IMR-90 (cell line): ENCODE data around the gene EPHA5. TPM values are rescaled to one million over a fixed set of nuclear protein-coding genes. Genes with fewer than 3 reads are reported as not detected.

Source experiments
- ATAC-seq: fragments of 200-7000 bp; cut with Tn5 transposase; 2 replicates; pipeline ENCODE4 v1.9.1; 2020; ENCODE audit warnings: low read depth, mild to moderate bottlenecking, moderate library complexity
- BruUV-seq: library from RNA; stranded (reverse); fragments of 400-500 nt; replicated peaks from 2 replicates; lab custom pipeline; 2021; lab: Mats Ljungman, UMichigan
- CTCF ChIA-PET: fragments of 300-600 bp; formaldehyde crosslinking; extraction: SDS; loops from one replicate; lab custom pipeline; 2021; ENCODE audit warnings: antibody characterized with exemption; lab: Yijun Ruan, JAX
- POLR2A ChIA-PET: fragments of 300-600 bp; sonication (Branson Sonifier 250); formaldehyde crosslinking; loops from one replicate; lab custom pipeline; 2022; ENCODE audit warnings: antibody characterized with exemption; ENCODE audit not compliant: unreplicated experiment; lab: Charles Lee
- DNase-seq: peaks from one replicate; pipeline ENCODE4 v3.0.0; 2013
- H2AFZ ChIP-seq: replicated peaks from 2 replicates; pipeline ENCODE3; 2013; ENCODE audit warnings: low read length, mild to moderate bottlenecking; ENCODE audit not compliant: poor library complexity
- H2AK5ac ChIP-seq: 2 replicates; pipeline ENCODE4 v1.6.1; 2013; ENCODE audit warnings: low read depth, low read length, inconsistent platforms
- H2AK9ac ChIP-seq: replicated peaks from 2 replicates; pipeline ENCODE3; 2013; ENCODE audit warnings: mild to moderate bottlenecking, low read depth, low read length, moderate library complexity; ENCODE audit not compliant: poor library complexity
- H2BK120ac ChIP-seq: 2 replicates; pipeline ENCODE4 v1.6.1; 2013; ENCODE audit warnings: low read depth, low read length, inconsistent platforms
- H2BK15ac ChIP-seq: 3 replicates; pipeline ENCODE4 v1.6.1; 2013; ENCODE audit warnings: low read depth, low read length, inconsistent platforms
- H2BK20ac ChIP-seq: 2 replicates; pipeline ENCODE4 v1.6.1; 2013; ENCODE audit warnings: low read depth, mild to moderate bottlenecking, inconsistent platforms, low read length, moderate library complexity
- H2BK5ac ChIP-seq: 2 replicates; pipeline ENCODE4 v1.6.1; 2013; ENCODE audit warnings: mild to moderate bottlenecking, low read depth, low read length, inconsistent platforms; ENCODE audit not compliant: poor library complexity, severe bottlenecking
- H3K14ac ChIP-seq: replicated peaks from 2 replicates; pipeline ENCODE4 v1.6.1; 2013; ENCODE audit warnings: low read depth, low read length, inconsistent platforms
- H3K18ac ChIP-seq: 2 replicates; pipeline ENCODE4 v1.6.1; 2013; ENCODE audit warnings: low read depth, low read length, control low read depth
- H3K23ac ChIP-seq: 2 replicates; pipeline ENCODE4 v1.6.1; 2013; ENCODE audit warnings: low read depth, low read length, inconsistent platforms
- H3K27ac ChIP-seq: 2 replicates; pipeline ENCODE4 v1.5.1; 2013; ENCODE audit warnings: mild to moderate bottlenecking, control low read depth, low read length; ENCODE audit not compliant: insufficient read depth
- H3K27me3 ChIP-seq: 2 replicates; pipeline ENCODE4 v1.6.1; 2013; ENCODE audit warnings: low read length; ENCODE audit not compliant: control insufficient read depth, insufficient read depth
- H3K36me3 ChIP-seq: 2 replicates; pipeline ENCODE4 v1.6.1; 2013; ENCODE audit warnings: low read length, mixed read lengths; ENCODE audit not compliant: control insufficient read depth, insufficient read depth
- H3K4ac ChIP-seq: 2 replicates; pipeline ENCODE4 v1.6.1; 2013; ENCODE audit warnings: low read depth, low read length, inconsistent platforms
- H3K4me1 ChIP-seq: 2 replicates; pipeline ENCODE4 v1.6.1; 2013; ENCODE audit warnings: low read length, mixed read lengths; ENCODE audit not compliant: control insufficient read depth, insufficient read depth
- H3K4me2 ChIP-seq: 2 replicates; pipeline ENCODE4 v1.6.1; 2013; ENCODE audit warnings: low read depth, mild to moderate bottlenecking, control low read depth, low read length, moderate library complexity
- H3K4me3 ChIP-seq: 2 replicates; pipeline ENCODE4 v1.5.1; 2013; ENCODE audit warnings: low read depth, mild to moderate bottlenecking, control low read depth, low read length, moderate library complexity; ENCODE audit not compliant: insufficient read depth
- H3K56ac ChIP-seq: 2 replicates; pipeline ENCODE4 v1.6.1; 2013; ENCODE audit warnings: low read length, inconsistent platforms; ENCODE audit not compliant: insufficient read depth; ENCODE audit errors: extremely low read depth
- H3K79me1 ChIP-seq, 2 experiments: 2 replicates each; pipeline ENCODE4 v1.6.1; 2013; ENCODE audit warnings: low read length in 2 of 2, inconsistent platforms in 1 of 2, low read depth in 1 of 2
- H3K9ac ChIP-seq: 2 replicates; pipeline ENCODE4 v1.6.1; 2013; ENCODE audit warnings: low read depth, low read length, control low read depth
- H3K9me1 ChIP-seq: 2 replicates; pipeline ENCODE4 v1.6.1; 2013; ENCODE audit warnings: low read length, inconsistent platforms; ENCODE audit not compliant: insufficient read depth
- H3K9me3 ChIP-seq: 2 replicates; pipeline ENCODE4 v1.6.1; 2013; ENCODE audit warnings: low read length; ENCODE audit not compliant: control insufficient read depth, insufficient read depth
- H4K20me1 ChIP-seq: 2 replicates; pipeline ENCODE4 v1.6.1; 2013; ENCODE audit warnings: low read length, inconsistent platforms; ENCODE audit not compliant: insufficient read depth
- H4K5ac ChIP-seq: 2 replicates; pipeline ENCODE4 v1.6.1; 2013; ENCODE audit warnings: mild to moderate bottlenecking, low read depth, low read length, control low read depth
- H4K8ac ChIP-seq, 2 experiments: 2 replicates each; pipeline ENCODE4 v1.6.1; 2013; ENCODE audit warnings: low read depth in 2 of 2, low read length in 2 of 2, control low read depth in 1 of 2, inconsistent platforms in 1 of 2
- H4K91ac ChIP-seq: 2 replicates; pipeline ENCODE4 v1.6.1; 2013; ENCODE audit warnings: low read depth, low read length, inconsistent platforms; ENCODE audit not compliant: insufficient read depth
- BHLHE40 ChIP-seq: fragments of 150-350 bp; IDR thresholded peaks from 2 replicates; pipeline ENCODE4 v1.6.1; 2016; ENCODE audit warnings: mild to moderate bottlenecking, low read depth, low read length
- CEBPB ChIP-seq: IDR thresholded peaks from 2 replicates; pipeline ENCODE4 v1.6.1; 2012; ENCODE audit warnings: low read depth, low read length, improper control_type of control experiment
- CHD1 ChIP-seq: IDR thresholded peaks from 2 replicates; pipeline ENCODE4 v1.6.1; 2012; ENCODE audit warnings: low read depth, low read length, improper control_type of control experiment
- CTCF ChIP-seq: conservative IDR thresholded peaks from 2 replicates; pipeline ENCODE4 v1.5.1; 2012; ENCODE audit warnings: mild to moderate bottlenecking, low read depth, low read length, improper control_type of control experiment
- ELK1 ChIP-seq: fragments of 150-350 bp; IDR thresholded peaks from 2 replicates; pipeline ENCODE4 v1.6.1; 2016; ENCODE audit warnings: low read depth, mild to moderate bottlenecking, low read length, moderate library complexity, borderline replicate concordance
- FOS ChIP-seq: fragments of 150-350 bp; IDR thresholded peaks from 2 replicates; pipeline ENCODE4 v1.6.1; 2016; ENCODE audit warnings: low read depth, low read length
- MAFK ChIP-seq: IDR thresholded peaks from 2 replicates; pipeline ENCODE4 v1.6.1; 2012; ENCODE audit warnings: low read depth, low read length, improper control_type of control experiment
- MAZ ChIP-seq: IDR thresholded peaks from 2 replicates; pipeline ENCODE4 v1.6.1; 2012; ENCODE audit warnings: low read depth, mild to moderate bottlenecking, low read length, improper control_type of control experiment, moderate library complexity, borderline replicate concordance
- MXI1 ChIP-seq: IDR thresholded peaks from 2 replicates; pipeline ENCODE4 v1.6.1; 2012; ENCODE audit warnings: low read depth, mild to moderate bottlenecking, low read length, moderate library complexity, borderline replicate concordance
- NFE2L2 ChIP-seq: fragments of 150-350 bp; IDR thresholded peaks from 2 replicates; pipeline ENCODE4 v1.6.1; 2016; ENCODE audit warnings: low read depth, mild to moderate bottlenecking, low read length
- POLR2A ChIP-seq: IDR thresholded peaks from 2 replicates; pipeline ENCODE4 v1.6.1; 2012; ENCODE audit warnings: mild to moderate bottlenecking, low read depth, low read length
- RAD21 ChIP-seq: IDR thresholded peaks from 2 replicates; pipeline ENCODE4 v1.6.1; 2012; ENCODE audit warnings: low read length, improper control_type of control experiment
- RCOR1 ChIP-seq: IDR thresholded peaks from 2 replicates; pipeline ENCODE4 v1.6.1; 2012; ENCODE audit warnings: mild to moderate bottlenecking, low read length, improper control_type of control experiment; ENCODE audit not compliant: insufficient replicate concordance
- RFX5 ChIP-seq: IDR thresholded peaks from 2 replicates; pipeline ENCODE4 v1.8.0; 2012; ENCODE audit warnings: low read depth, mild to moderate bottlenecking, low read length, moderate library complexity
- SMC3 ChIP-seq: fragments of 150-350 bp; IDR thresholded peaks from 2 replicates; pipeline ENCODE4 v1.6.1; 2016; ENCODE audit warnings: low read depth, mild to moderate bottlenecking, antibody characterized with exemption, low read length, moderate library complexity
- USF2 ChIP-seq: fragments of 150-350 bp; IDR thresholded peaks from 2 replicates; pipeline ENCODE4 v1.6.1; 2017; ENCODE audit warnings: mild to moderate bottlenecking, antibody characterized with exemption, low read length, low read depth
- WGBS, 2 experiments: methylation state at CpG; one replicate each; pipeline versions ENCODE4 v1.1.5 to v1.1.7; 2013; ENCODE audit warnings: missing lambda C conversion rate in 2 of 2; ENCODE audit not compliant: insufficient read length in 1 of 2; ENCODE audit errors: extremely low coverage in 2 of 2; 5-methylcytosine and 5-hydroxymethylcytosine counted together
- dilution Hi-C: fragments of 300-500 bp; cut with HindIII; formaldehyde crosslinking; loops from one replicate; pipeline ENCODE4 v1.14.3; 2018; ENCODE audit warnings: low sequenced_read_pairs; ENCODE audit not compliant: unreplicated experiment
- in situ Hi-C: fragments of 300-500 bp; cut with MboI; formaldehyde crosslinking; loops from 3 replicates; pipeline ENCODE4 v1.14.3; 2019; ENCODE audit warnings: low sequenced_read_pairs, inconsistent platforms, mixed read lengths
- intact Hi-C: fragments of 100-400 bp; cut with micrococcal nuclease; formaldehyde crosslinking; loops from 2 replicates; pipeline ENCODE4 v1.10.0; 2022
- polyA plus RNA-seq, 3 experiments: library from polyadenylated mRNA; depleted of rRNA; stranded (reverse); fragments of >200 nt; gene quantifications; 2 replicates each; pipeline ENCODE4 v1.2.3, GENCODE V29; 2012; ENCODE audit warnings: low replicate concordance in 1 of 3
- total RNA-seq: library from RNA; depleted of rRNA; stranded (reverse); fragments of >200 nt; gene quantifications from 2 replicates; pipeline ENCODE4 v1.2.3, GENCODE V29; 2012

The EPHA5 gene
- total and polyA plus RNA-seq, 2 of the 4 experiments (the other 2 are of a cell fraction) = 0.07 to 0.18 TPM

DNA sequence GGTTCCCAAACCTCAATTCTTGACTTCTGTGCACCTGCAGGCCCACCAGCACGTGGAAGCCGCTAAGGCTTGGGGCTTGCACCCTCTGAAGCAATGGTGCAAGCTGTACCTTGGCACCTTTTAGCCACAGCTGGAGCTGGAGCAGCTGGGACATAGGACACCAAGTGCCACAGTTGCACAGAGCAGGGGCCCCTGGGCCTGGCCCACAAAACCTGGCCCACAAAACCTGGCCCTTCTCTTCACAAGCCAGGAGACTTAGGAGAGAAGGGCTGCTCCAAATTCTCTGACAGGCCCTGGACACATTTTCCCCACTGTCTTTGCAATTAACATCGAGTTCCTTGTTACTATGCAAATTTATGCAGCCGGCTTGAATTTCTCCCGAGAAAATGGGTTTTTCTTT lies 197.8 kb downstream of the EPHA5 start:
- H3K23ac ChIP-seq = no peak overlapping the region
- DNase-seq (no peak), ATAC-seq (no peak)
- no peaks in the 10 kb centered on the region for H3K27me3 ChIP-seq
- H4K20me1 ChIP-seq = no peaks in the 10 kb centered on the region
- no peaks in the 10 kb centered on the region for H3K4me1 ChIP-seq
- no peak overlapping the region for H2BK15ac ChIP-seq
- H3K4me2 ChIP-seq = no peak overlapping the region
- H2BK20ac ChIP-seq = no peak overlapping the region
- H2BK5ac ChIP-seq = no peak overlapping the region
- no peak overlapping the region for H2AFZ ChIP-seq
- no peak overlapping the region for H3K4me3 ChIP-seq
- intact Hi-C loops (no loop called here), dilution Hi-C loops (no loop called here), in situ Hi-C loops (no loop called here)
- no peak overlapping the region for H3K9ac ChIP-seq
- no TSS peak for BruUV-seq
- no peak overlapping the region for H2AK5ac ChIP-seq
- H4K91ac ChIP-seq = no peak overlapping the region
- H3K18ac ChIP-seq = no peak overlapping the region
- CTCF ChIA-PET = no interaction called here
- H3K14ac ChIP-seq = no peak overlapping the region
- H3K4ac ChIP-seq = no peak overlapping the region
- no peak overlapping the region for H3K56ac ChIP-seq
- no peak overlapping the region for H4K5ac ChIP-seq
- no peaks in the 10 kb centered on the region for H3K36me3 ChIP-seq
- H3K79me1 ChIP-seq = no peaks in the 10 kb centered on the region
- POLR2A ChIA-PET = no interaction called here
- no peaks in the 10 kb centered on the region for H3K9me1 ChIP-seq
- H2BK120ac ChIP-seq = no peak overlapping the region
- no peak overlapping the region for H4K8ac ChIP-seq
- 60% methylated on average over 4 of the region's 5 CpGs; no CpG with 5 or more reads in 1 of the 2 experiments for WGBS, 2 experiments
- H3K27ac ChIP-seq = no peak overlapping the region
- H2AK9ac ChIP-seq = no peak overlapping the region
- peaks cover 2% of the 10 kb centered on the region; the same call in 1 of the 2 replicates for H3K9me3 ChIP-seq
- TF ChIP-seq FOS (no peak), CTCF (no peak), MXI1 (no peak), RCOR1 (no peak), MAFK (no peak), RAD21 (no peak), SMC3 (no peak), ELK1 (no peak), POLR2A (no peak), CHD1 (no peak), MAZ (no peak), RFX5 (no peak), CEBPB (no peak), USF2 (no peak), BHLHE40 (no peak), NFE2L2 (no peak)
